Activated T-cell treated with anti-CD3 and anti-CD28 coated beads, Interleukin-2, amount 50 U/mL, for 1 hour (primary cell): Measurements from ENCODE around the gene GPC6.

Source experiments
- DNase-seq: peaks from one replicate; pipeline ENCODE4 v3.0.0-alpha.2; 2020

Gene GPC6

GRCh38 chr13:93386116-93386515, 159.5 kb downstream of the GPC6 start:
- no peak for DNase-seq

GRCh38 chr13:93388701-93389100, 162.1 kb downstream of the GPC6 start:
- DNase-seq: no peak

DNA sequence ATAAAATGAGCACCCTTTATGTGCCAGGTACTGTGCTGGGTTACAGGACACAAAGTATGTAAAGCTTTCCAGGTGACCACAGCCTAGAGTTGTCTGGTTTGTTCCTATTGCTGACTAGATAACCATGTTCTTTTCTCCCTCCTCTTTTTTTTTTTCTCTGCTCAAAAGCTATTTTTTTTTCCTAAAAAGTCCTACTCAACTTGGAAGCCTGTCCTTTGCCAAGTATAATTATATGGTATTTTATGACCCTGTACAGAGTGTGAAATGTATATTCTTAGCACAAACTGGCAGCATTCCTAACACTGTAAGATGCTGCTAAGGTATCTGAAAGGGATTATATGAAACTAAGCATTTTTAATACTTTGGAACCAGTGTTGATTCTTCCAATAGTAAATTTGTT, 171.0 kb downstream of the GPC6 start:
- no peak for DNase-seq

GRCh38 chr13:93398167-93399035, 171.8 kb downstream of the GPC6 start:
- DNase-seq: no peak

DNA sequence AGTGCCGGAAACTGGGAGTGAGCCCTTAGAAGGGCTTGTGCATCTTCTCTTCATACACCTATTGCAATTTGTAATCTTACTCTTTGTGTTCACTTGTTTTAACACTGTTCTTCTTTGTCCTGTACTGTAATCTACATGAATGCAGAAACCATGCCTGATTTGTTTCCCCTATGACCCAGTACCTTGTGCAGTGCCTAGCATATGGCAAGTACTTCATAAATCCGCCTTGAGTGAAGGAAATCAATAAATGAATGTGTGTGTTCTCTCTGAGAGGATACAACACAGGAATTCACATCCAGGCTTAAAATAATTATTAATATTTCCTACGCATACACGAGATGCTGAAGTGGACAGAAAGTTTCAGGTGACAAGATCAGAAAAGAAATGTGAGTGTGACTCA, 172.6 kb downstream of the GPC6 start:
- DNase-seq: no peak

- no peak for DNase-seq
Observed at GRCh38 chr13:93406136-93406535, 179.5 kb downstream of the GPC6 start.

GRCh38 chr13:93407551-93407950, 180.9 kb downstream of the GPC6 start:
- DNase-seq: no peak

DNA sequence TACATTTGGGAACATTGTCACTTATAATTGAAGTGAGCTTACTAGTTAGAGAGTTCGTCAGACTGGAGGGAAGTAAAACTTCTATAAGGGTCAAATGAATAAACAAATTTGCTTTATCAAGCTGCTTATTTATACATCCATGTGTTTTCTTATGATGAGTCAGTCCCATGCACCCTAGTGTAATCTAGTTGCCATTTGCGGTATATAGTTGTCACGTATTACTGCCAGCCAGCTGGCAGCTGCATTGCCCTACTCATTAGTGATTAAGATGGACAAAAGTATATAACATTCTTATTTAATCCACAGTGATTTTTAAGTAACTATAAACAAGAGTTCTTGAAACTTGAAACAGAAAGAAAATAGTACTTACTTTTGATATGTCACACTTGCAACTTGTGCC, 182.4 kb downstream of the GPC6 start:
- DNase-seq: no peak

- DNase-seq: no peak
Observed at GRCh38 chr13:93409816-93410215, 183.2 kb downstream of the GPC6 start.

- DNase-seq: no peak
Observed at GRCh38 chr13:93411186-93411680, 184.6 kb downstream of the GPC6 start.

- no peak for DNase-seq
Observed at GRCh38 chr13:93412676-93413075, 186.1 kb downstream of the GPC6 start.

- no peak for DNase-seq
Observed at GRCh38 chr13:93413972-93414717, 187.5 kb downstream of the GPC6 start.

GRCh38 chr13:93416736-93417355, 190.2 kb downstream of the GPC6 start:
- no peak for DNase-seq

- no peak for DNase-seq
Observed at GRCh38 chr13:93418398-93418797, 191.8 kb downstream of the GPC6 start.

- no peak for DNase-seq
Observed at GRCh38 chr13:93420206-93420605, 193.6 kb downstream of the GPC6 start.

DNA sequence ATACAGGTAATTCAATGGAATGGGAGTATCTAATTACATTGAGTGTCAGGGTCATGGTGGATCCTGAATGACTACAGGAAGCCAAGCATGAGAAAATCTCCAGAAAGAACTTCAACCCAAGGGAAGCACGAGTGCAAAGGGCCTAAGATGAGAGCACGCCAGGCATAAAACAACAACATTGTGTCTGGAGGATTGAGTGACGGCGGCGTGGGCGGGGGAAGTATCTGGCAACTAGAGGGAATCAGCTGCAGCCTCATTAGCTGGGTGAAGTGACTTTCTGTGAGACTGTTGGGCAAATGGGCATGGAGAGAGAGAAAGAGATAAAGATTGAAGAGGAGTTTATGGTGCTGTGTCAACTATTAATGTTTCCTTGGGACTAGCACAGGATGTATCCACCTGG, 194.3 kb downstream of the GPC6 start:
- no peak for DNase-seq

- no peak for DNase-seq
Observed at GRCh38 chr13:93422980-93423543, 196.5 kb downstream of the GPC6 start.

DNA sequence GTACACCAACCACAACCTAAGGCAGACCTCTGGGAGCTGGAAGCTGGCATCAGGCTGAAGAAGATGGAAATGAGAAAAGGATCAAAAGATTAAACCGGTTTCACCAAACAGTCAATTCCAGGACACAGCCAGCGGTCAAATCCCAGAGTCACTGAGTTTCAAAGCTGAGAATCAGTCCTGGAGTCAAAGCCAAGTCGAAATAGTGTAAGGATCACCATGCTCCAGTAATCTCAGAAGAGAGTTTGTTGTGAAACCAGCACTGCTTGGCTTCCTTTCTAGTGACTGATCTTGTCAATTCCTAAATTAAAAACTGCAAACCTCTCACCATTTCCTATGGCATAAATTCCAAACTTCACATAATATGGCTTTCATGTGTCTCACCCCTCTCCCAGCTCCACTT, 198.8 kb downstream of the GPC6 start:
- no peak for DNase-seq

- no peak for DNase-seq
Observed at GRCh38 chr13:93430381-93430780, 203.8 kb downstream of the GPC6 start.

DNA sequence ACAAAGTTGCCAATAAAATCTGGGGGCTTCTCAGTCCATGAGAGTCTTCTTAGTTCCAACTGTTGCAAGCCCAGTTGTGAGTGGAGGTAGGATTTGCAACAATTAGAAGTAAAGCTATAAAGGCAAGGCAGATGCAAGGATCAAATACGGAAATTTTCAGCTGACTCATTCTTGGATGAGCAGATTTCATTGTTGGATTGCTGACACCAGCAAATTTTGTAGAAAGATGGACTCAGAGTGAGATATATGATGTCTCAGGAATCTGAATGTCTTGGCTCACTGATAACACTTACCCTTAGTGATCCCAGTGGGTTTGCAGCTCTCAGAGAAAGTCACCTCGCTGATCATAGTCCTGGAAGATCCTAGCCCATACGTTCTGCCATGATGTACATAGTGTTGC, 209.0 kb downstream of the GPC6 start:
- DNase-seq: no peak

GRCh38 chr13:93437081-93437480, 210.5 kb downstream of the GPC6 start:
- DNase-seq: no peak

DNA sequence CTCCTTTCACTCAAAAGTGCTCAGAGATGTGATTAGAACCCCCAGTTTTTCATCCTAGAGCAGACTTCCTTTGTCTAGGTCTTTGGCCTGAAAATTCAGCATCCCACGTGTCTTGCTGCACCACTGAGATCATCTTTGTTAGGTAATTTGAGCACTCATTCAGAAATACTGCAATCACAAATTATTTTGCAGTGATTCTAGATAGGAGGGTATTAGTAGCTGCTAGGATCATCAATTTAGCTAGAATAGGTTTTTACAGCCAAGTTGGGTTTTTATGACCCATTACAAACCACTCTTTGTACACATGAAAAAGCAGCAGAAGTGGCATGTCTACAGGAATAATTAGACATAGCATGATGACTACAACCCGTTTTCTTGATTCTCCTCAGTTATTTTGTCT, 219.6 kb downstream of the GPC6 start:
- no peak for DNase-seq

- DNase-seq: no peak
Observed at GRCh38 chr13:93450191-93450621, 223.6 kb downstream of the GPC6 start.
